CD4-positive, alpha-beta T cell treated with Interleukin-2 at 100 ng/mL for 4 hours (primary cell): ENCODE data around the gene PPM1H.
"Not testable (repeated sequence)": the region's sequence is repeated elsewhere in the genome, so short reads cannot be mapped to it uniquely, and the experiment has no call there.

Experiments used
- DNase-seq: peaks from one replicate; pipeline ENCODE4 v3.0.0-alpha.2; 2020; ENCODE audit warnings: low spot score

The PPM1H gene

GRCh38 chr12:62908674-62909073 is 26.3 kb downstream of the PPM1H start:
- DNase-seq, result no peak

GRCh38 chr12:62907561-62907960 is 27.4 kb downstream of the PPM1H start:
- DNase-seq, result no peak

GRCh38 chr12:62907078-62907477 is 27.9 kb downstream of the PPM1H start:
- DNase-seq, result no peak

- no peak for DNase-seq
Observed at GRCh38 chr12:62903151-62903550, 31.8 kb downstream of the PPM1H start.

GRCh38 chr12:62900686-62901272 is 34.2 kb downstream of the PPM1H start:
- DNase-seq, result no peak

GRCh38 chr12:62899568-62900390 is 35.2 kb downstream of the PPM1H start:
- no peak for DNase-seq

GRCh38 chr12:62898526-62898925 is 36.4 kb downstream of the PPM1H start:
- DNase-seq, result no peak

- DNase-seq, result no peak
Observed at GRCh38 chr12:62895351-62895877, 39.5 kb downstream of the PPM1H start.

- DNase-seq, result no peak
Observed at GRCh38 chr12:62893276-62893675, 41.7 kb downstream of the PPM1H start.

GRCh38 chr12:62891805-62892549 is 43.0 kb downstream of the PPM1H start:
- DNase-seq, result no peak

GRCh38 chr12:62888454-62889110 is 46.4 kb downstream of the PPM1H start:
- no peak for DNase-seq

GRCh38 chr12:62886796-62887195 is 48.2 kb downstream of the PPM1H start:
- DNase-seq, result no peak

- DNase-seq, result no peak
Observed at GRCh38 chr12:62885242-62885641, 49.7 kb downstream of the PPM1H start.

GRCh38 chr12:62884832-62885231 is 50.1 kb downstream of the PPM1H start:
- not testable (repeated sequence) for DNase-seq

- no peak for DNase-seq
Observed at GRCh38 chr12:62882696-62883095, 52.3 kb downstream of the PPM1H start.

GRCh38 chr12:62882140-62882539 is 52.8 kb downstream of the PPM1H start:
- no peak for DNase-seq

GRCh38 chr12:62879691-62880090 is 55.3 kb downstream of the PPM1H start:
- DNase-seq, result no peak

- DNase-seq, result not testable (repeated sequence)
Observed at GRCh38 chr12:62879228-62879627, 55.7 kb downstream of the PPM1H start.

- DNase-seq, result no peak
Observed at GRCh38 chr12:62878211-62878610, 56.7 kb downstream of the PPM1H start.

- DNase-seq, result no peak
Observed at GRCh38 chr12:62876938-62877548, 57.9 kb downstream of the PPM1H start.

GRCh38 chr12:62873826-62874448 is 61.0 kb downstream of the PPM1H start:
- DNase-seq, result no peak
